SK-MEL-5 (cell line): ENCODE measurements around the gene CAMTA1. TPM values are rescaled to one million over a fixed set of nuclear protein-coding genes. Genes with fewer than 3 reads are reported as not detected.

Experiments
- DNase-seq: peaks from one replicate; pipeline ENCODE4 v3.0.0-alpha.2; 2016; ENCODE audit warnings: low read depth, low spot score
- in situ Hi-C: cut with HindIII; loops from 2 replicates; pipeline ENCODE4 v1.10.0; 2016; ENCODE audit warnings: low sequenced_read_pairs, high pct_unique_total_duplicates, low pct_unique_long_range_greater_than_20kb
- total RNA-seq: library from RNA; depleted of rRNA; stranded (reverse); fragments of >200 nt; shearing (Covaris generic); gene quantifications from 2 replicates; pipeline ENCODE4 v1.2.3, GENCODE V29; 2014

Gene CAMTA1
- total RNA-seq, 1 experiment from 2014 or later: 47.4 TPM

- in situ Hi-C loops: no loop called here
- peak; percentile 64 for DNase-seq
Observed at GRCh38 chr1:7755448-7755847, 970.2 kb downstream of the CAMTA1 start.

DNA sequence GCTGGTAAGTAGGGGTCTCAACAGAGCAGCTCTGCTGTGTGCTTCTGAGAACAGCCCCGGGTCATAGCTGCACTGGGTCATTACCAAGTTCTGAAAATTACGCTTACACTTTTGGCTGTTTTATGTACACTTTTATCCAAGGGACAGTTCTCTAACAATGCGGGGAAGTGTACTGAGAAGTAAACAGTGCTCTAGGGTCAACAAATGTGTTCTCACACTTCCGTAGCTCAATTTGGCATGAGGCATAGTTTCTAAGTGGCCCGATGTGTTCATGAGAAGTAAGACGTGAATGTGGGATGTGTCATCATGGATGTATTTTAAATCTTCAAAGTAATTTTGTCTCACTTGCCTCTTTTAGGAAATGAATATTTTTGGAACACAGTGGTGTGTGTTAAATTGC lies 975.0 kb downstream of the CAMTA1 start:
- in situ Hi-C loops: no loop called here

GRCh38 chr1:7761103-7761502 lies 975.8 kb downstream of the CAMTA1 start:
- in situ Hi-C loops: no loop called here
- DNase-seq: no peak

More for the DNA sequence above, 975.0 kb downstream of the CAMTA1 start:
- DNase-seq: no peak

GRCh38 chr1:7767176-7767575 lies 981.9 kb downstream of the CAMTA1 start:
- no peak for DNase-seq
- in situ Hi-C loops: no loop called here

DNA sequence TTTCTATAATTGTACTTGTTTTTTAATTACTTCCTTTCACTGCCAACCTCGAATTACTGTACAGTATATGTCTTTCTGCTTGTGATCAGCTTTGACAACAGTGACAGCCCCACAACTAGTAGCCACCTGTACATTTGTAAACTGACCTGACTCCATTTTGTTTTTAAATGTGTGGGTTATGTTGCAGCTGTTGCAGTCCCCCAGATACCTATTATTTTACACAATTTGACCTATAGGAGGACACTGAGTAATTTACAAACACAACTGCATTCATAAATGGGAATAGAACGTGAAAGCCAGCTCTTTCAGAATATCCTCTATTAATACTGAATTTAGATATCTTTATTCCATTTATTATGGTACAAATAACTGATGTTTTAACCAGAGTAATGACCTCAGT lies 983.3 kb downstream of the CAMTA1 start:
- in situ Hi-C loops: no loop called here
- DNase-seq: no peak

DNA sequence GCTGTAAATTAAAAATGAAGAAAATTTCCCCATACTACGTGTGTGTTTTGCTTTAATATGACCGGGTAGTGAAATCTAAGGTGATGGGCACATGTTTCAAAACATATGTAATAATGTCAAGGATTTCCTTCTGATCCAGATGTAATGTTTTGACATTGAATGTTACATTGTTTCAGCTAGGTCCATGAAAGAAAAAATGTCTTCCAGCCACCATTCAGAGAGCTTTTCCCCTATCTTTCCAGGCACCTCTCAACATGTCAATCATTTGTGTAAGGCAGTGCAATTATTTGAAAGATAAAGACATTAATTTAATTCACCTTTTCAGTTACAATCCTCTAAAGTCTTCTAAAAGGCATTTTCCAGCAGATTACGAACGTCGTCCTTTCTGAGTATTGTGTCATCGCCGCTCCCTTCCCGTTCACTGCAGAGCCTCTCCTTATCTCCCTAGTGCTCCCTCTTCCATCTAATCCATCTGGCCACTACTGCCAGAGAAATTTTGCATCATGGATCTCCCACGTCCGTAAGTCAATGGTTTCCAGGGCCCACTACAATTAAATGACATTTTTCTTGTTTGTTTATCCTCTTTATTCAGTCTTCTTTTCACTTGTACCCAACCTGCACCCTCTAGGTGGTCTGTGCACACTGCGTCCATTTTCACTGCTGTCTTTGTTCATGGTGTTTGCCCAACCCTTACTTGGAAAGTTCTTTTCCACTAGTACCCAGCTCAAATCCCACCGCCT lies 984.6 kb downstream of the CAMTA1 start:
- no peak for DNase-seq
- in situ Hi-C loops: no loop called here

- in situ Hi-C loops: no loop called here
- no peak for DNase-seq
Observed at GRCh38 chr1:7770669-7770996, 985.4 kb downstream of the CAMTA1 start.

DNA sequence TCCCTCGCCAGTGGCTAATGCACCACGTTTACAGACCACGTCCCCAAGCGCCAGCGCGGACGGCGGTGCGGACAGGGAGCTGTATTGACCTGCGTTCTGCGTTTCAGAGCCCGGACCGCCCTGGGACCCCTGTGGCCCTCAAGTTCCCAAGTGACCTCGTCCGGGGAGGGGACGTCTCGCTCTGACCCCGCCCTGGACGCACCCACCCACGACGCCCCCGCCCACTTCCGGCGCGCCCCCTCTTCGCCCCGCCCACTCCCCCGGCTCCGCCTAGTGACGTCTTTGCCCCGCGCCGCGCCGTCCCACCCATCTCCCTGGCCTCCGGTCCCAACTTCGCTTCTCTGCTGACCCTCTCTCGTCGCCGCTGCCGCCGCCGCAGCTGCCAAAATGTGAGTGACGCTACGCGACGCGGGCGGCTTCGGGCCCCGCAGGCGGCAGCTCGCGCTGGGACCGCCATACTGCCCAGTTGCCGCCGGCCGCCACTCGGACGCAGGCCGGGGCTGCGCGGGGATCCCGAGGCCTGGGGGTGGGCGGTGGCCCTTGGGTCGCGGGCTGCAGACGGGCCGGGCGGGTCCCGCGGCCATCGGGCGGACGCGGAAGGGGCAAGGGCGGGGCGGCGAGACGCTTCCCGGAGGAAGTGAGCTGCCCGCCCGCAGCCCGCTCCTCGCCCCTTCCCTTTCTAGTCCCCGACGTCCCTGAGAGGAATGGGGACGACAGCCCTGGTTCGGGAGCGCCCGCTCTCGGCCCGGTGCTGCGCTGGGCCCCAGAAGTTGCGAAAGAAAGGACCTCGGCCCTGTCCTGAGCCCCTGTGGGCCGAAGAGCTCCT lies 986.0 kb downstream of the CAMTA1 start, which contains the start of gene VAMP3:
Gene VAMP3 (plus strand): TSS at position 300 of the 826 bp plus-strand sequence. CDS start 88 bp downstream, at position 388.
- peak; percentile 75 for DNase-seq
- in situ Hi-C loops: no loop called here

GRCh38 chr1:7771823-7772299 lies 986.6 kb downstream of the CAMTA1 start:
- DNase-seq: no peak
- in situ Hi-C loops: no loop called here

DNA sequence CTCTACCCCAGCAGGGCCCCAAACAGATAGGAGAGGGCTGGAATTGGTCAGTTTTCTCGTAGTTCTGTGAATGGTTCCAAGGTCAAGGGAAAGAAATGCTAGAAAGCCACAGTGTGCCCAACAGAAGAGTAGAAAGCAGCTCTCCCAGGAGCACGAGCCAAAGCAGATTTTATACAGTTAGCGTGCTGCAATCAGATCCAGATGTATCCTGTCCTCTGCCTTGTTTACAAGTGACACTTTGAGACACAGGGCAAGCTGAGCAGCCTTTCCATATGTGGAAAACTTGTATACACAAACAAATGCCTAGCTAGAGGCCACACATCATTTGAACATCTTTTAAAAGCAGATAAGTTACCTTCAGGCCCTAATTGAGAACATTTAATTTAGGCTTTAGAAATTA lies 992.3 kb downstream of the CAMTA1 start:
- no peak for DNase-seq
- in situ Hi-C loops: no loop called here

- in situ Hi-C loops: no loop called here
Observed at GRCh38 chr1:7778133-7778628, 992.9 kb downstream of the CAMTA1 start.

DNA sequence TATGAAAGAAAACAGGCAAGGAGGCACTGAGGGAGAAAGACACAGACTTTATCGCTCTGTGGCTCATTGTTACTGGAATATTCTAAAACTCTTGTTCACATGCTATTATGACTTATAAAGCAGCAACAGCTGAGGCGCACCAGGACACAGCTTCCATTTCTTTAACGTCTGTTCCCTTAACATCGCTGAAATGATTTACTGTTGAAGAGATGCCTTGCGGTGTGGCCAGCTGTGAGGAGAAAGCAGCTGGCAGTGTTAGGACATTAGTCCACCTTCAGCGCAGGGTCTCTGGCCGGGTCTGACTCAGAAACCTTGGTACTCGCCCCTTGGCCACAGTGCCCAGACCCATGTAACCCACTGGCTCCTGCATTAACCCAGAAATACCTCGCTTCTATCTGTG lies 995.7 kb downstream of the CAMTA1 start:
- no peak for DNase-seq
- in situ Hi-C loops: no loop called here

More at GRCh38 chr1:7778133-7778628, 992.9 kb downstream of the CAMTA1 start:
- no peak for DNase-seq

DNA sequence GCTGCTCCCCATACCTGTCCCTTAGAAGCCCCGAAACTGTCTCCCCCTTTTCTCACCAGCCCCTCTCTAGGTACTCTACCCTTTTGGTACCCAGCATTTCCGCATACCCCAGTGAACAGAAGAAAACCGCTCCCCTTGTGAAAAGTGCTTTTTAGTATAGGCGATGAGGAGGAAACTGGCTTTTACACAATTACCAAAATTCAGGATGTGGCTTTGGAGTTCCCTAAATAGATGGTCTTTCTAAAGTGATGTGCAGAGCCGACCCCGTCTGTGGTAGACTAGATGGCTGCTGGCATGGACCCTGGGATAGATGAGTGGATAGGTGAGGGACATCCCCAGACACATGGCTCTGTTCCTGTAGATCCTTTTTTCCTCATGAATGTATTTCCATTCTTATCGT lies 996.2 kb downstream of the CAMTA1 start:
- in situ Hi-C loops: no loop called here
- DNase-seq: no peak

- in situ Hi-C loops: no loop called here
- DNase-seq: no peak
Observed at GRCh38 chr1:7781923-7782495, 996.8 kb downstream of the CAMTA1 start.

DNA sequence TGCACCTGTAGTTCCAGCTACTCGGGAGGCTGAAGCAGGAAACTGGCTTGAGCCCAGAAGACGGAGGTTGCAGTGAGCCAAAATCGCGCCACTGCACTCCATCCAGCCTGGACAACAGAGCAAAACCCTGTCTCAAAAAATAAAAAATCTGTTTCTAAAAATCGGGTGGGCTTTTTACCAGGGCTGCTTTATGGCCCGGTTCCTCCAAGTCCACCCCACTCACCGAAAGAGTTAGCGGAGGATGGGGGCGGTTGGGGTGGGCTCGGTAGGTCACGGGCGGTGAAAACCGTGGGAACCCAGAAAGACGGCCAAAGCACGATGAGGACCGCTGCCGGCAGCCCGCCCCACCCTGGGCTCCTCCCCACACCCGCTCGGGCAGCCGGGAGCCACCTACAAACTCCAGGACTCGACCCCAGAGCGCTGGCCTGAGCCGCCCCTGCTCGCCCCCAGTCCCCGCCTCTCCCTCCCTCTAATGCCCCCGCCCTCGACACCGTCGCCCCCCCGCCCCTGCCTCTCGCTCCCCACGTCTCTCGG lies 998.0 kb downstream of the CAMTA1 start:
- in situ Hi-C loops: no loop called here
- DNase-seq: peak; percentile 75

GRCh38 chr1:7783826-7784491 lies 998.7 kb downstream of the CAMTA1 start, which contains the start of gene PER3:
Gene PER3, plus strand, starts transcription at chr1:7784291. Its CDS starts 587 bp downstream, at chr1:7784878.
- DNase-seq: peak; percentile 94
- in situ Hi-C loops: no loop called here

DNA sequence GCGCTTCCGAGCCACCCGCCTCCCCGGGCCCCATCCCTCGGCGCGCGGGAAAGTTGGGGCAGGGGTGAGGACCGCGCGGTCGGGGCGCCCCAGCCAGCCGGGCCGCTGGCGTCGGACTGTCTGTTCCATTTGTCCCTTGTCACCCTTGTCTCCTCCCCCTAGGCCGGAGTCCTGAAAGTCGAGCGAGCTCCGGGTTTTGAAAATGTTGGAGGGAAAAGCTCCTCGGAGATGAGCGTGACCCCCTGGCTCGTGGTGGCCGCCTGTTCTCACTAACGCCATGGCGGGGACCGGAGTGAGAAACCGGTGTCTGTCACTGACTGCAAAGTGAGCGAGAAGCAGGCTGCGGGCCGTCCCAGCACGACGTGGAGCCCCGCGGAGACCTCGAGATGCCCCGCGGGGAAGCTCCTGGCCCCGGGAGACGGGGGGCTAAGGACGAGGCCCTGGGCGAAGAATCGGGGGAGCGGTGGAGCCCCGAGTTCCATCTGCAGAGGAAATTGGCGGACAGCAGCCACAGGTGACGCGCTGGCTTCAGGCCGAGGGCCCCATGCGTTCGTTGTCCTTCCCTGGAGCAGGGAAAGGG lies 999.3 kb downstream of the CAMTA1 start:
- no peak for DNase-seq
- in situ Hi-C loops: no loop called here
